HUES64 (cell line): ENCODE measurements around the gene STX11.
"Not testable (repeated sequence)": the region's sequence is repeated elsewhere in the genome, so short reads cannot be mapped to it uniquely, and the experiment has no call there.

Experiments
- H3K27ac ChIP-seq: 2 replicates; pipeline ENCODE4 v1.7.0; 2013; ENCODE audit warnings: low read depth, low read length, inconsistent platforms
- H3K27me3 ChIP-seq: 2 replicates; pipeline ENCODE4 v1.6.1; 2013; ENCODE audit warnings: mild to moderate bottlenecking, low read length; ENCODE audit not compliant: insufficient read depth
- H3K36me3 ChIP-seq: 2 replicates; pipeline ENCODE4 v1.6.1; 2013; ENCODE audit warnings: mild to moderate bottlenecking, low read length; ENCODE audit not compliant: insufficient read depth
- H3K4me1 ChIP-seq: 2 replicates; pipeline ENCODE4 v1.6.1; 2013; ENCODE audit warnings: mild to moderate bottlenecking, low read length, moderate library complexity; ENCODE audit not compliant: insufficient read depth
- H3K4me3 ChIP-seq: 2 replicates; pipeline ENCODE4 v1.5.1; 2013; ENCODE audit warnings: mild to moderate bottlenecking, low read length, moderate library complexity
- H3K9ac ChIP-seq: 2 replicates; pipeline ENCODE4 v1.6.1; 2013; ENCODE audit warnings: mild to moderate bottlenecking, low read depth, low read length
- H3K9me3 ChIP-seq: 2 replicates; pipeline ENCODE4 v1.6.1; 2013; ENCODE audit warnings: low read depth, low read length; ENCODE audit not compliant: insufficient read depth
- WGBS: fragments of 150-250, 120-280 bp; methylation state at CpG from one replicate; pipeline ENCODE4 v1.1.7; 2013; ENCODE audit warnings: missing lambda C conversion rate; 5-methylcytosine and 5-hydroxymethylcytosine counted together

Gene STX11

GRCh38 chr6:144174006-144174405, 23.7 kb downstream of the STX11 start:
- Histone ChIP-seq H3K9me3 (no peaks in the 10 kb centered on the region), H3K4me3 (no peak overlapping the region), H3K4me1 (no peaks in the 10 kb centered on the region), H3K27ac (no peak overlapping the region), H3K9ac (no peak overlapping the region), H3K36me3 (no peaks in the 10 kb centered on the region), H3K27me3 (peaks cover 2% of the 10 kb centered on the region; the same call in 1 of the 2 replicates)
- 89% methylated on average over 5 of the region's 5 CpGs for WGBS

DNA sequence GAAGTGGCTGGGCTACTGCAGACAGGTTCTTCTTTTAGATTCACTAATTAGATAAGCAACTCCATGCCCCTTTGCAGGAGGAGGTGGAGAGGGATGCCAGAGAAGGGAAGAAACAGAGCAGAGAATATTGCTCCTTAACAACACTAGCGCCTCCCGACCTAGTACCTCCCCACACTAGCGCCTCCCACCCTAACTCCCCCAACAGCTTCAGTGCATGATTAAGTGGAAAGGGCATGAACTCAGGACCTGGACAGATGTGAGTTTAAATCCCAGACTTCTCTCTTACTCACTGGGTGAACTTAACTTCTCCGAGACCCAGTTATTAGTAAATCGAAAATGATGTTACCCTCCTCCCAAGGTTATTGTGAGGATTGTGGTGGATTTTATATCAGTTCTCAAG, 25.7 kb downstream of the STX11 start:
- no peak overlapping the region for H3K4me3 ChIP-seq
- no peak overlapping the region for H3K27ac ChIP-seq
- no peaks in the 10 kb centered on the region for H3K4me1 ChIP-seq
- WGBS: 83% methylated on average over 5 of the region's 5 CpGs
- no peak overlapping the region for H3K9ac ChIP-seq
- no peaks in the 10 kb centered on the region for H3K9me3 ChIP-seq
- peaks cover 2% of the 10 kb centered on the region; the same call in 1 of the 2 replicates for H3K27me3 ChIP-seq
- no peaks in the 10 kb centered on the region for H3K36me3 ChIP-seq

DNA sequence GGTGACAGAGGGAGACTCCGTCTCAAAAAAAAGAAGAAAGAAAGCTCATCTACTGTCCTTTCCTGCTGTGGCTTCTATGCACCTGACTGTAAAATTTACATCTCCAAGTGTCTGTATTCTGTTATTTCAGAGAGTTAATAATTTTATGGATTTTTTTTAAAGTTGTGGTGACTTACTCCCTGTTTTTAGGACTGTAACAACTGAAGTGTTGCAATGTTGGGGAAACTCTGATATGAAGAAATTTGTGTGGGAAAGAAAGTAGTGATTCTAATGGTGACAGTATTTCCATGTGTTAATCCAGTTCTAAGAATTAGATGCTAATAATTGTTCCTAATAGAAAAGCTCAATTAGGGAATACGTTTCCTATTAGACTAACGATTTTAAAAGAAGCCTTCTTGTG, 27.4 kb downstream of the STX11 start:
- H3K4me1 ChIP-seq: no peaks in the 10 kb centered on the region
- H3K36me3 ChIP-seq: no peaks in the 10 kb centered on the region
- 100% methylated on average over 3 of the region's 3 CpGs for WGBS
- H3K27ac ChIP-seq: no peak overlapping the region
- H3K9me3 ChIP-seq: no peaks in the 10 kb centered on the region
- no peak overlapping the region for H3K9ac ChIP-seq
- H3K4me3 ChIP-seq: no peak overlapping the region
- H3K27me3 ChIP-seq: peaks cover 2% of the 10 kb centered on the region; the same call in 1 of the 2 replicates

GRCh38 chr6:144178323-144178722, 28.0 kb downstream of the STX11 start:
- no peaks in the 10 kb centered on the region for H3K9me3 ChIP-seq
- H3K9ac ChIP-seq: no peak overlapping the region
- no peak overlapping the region for H3K27ac ChIP-seq
- H3K36me3 ChIP-seq: no peaks in the 10 kb centered on the region
- no peak overlapping the region for H3K4me3 ChIP-seq
- H3K4me1 ChIP-seq: no peaks in the 10 kb centered on the region
- 88% methylated on average over 3 of the region's 3 CpGs for WGBS
- H3K27me3 ChIP-seq: peaks cover 2% of the 10 kb centered on the region; the same call in 1 of the 2 replicates

DNA sequence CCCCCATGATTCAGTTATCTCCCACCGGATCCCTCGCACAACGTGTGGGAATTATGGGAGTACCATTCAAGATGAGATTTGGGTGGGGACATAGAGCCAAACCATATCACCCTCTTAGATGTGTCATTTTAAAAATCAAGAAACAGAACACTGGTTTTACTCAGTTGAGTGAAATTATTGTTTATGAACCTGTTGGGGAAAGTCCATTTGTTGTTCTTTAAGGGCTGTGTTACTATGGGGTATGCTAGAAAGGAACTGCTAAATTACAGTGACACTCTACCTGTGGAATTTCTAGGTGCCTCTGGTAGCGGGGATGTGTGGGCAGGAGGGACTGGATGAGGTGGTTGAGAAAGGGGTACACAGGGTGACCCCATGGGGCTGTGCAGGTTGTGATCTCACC, 28.9 kb downstream of the STX11 start:
- 94% methylated on average over 4 of the region's 4 CpGs for WGBS
- Histone ChIP-seq H3K9me3 (no peaks in the 10 kb centered on the region), H3K36me3 (no peaks in the 10 kb centered on the region), H3K4me1 (no peaks in the 10 kb centered on the region), H3K27ac (no peak overlapping the region), H3K27me3 (peaks cover 2% of the 10 kb centered on the region; the same call in 1 of the 2 replicates), H3K9ac (no peak overlapping the region), H3K4me3 (no peak overlapping the region)

GRCh38 chr6:144179828-144180227, 29.5 kb downstream of the STX11 start:
- Histone ChIP-seq H3K4me1 (no peaks in the 10 kb centered on the region), H3K4me3 (no peak overlapping the region), H3K27me3 (peaks cover 2% of the 10 kb centered on the region; the same call in 1 of the 2 replicates), H3K27ac (no peak overlapping the region), H3K36me3 (no peaks in the 10 kb centered on the region), H3K9me3 (no peaks in the 10 kb centered on the region), H3K9ac (no peak overlapping the region)
- 87% methylated on average over 2 of the region's 2 CpGs for WGBS

DNA sequence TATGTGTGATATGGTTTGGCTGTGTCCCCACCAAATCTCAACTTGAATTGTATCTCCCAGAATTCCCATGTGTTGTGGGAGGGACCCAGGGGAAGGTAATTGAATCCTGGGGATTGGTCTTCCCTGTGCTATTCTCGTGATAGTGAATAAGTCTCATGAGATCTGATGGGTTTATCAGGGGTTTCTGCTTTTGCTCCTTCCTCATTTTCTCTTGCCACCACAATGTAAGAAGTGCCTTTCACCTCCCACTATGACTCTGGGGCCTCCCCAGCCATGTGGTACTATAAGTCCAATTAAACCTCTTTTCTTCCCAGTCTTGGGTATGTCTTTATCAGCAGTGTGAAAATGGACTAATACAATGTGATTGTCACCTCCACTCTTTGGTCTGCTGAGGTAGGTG, 30.0 kb downstream of the STX11 start:
- H3K36me3 ChIP-seq, H3K4me1 ChIP-seq, H3K4me3 ChIP-seq, H3K27me3 ChIP-seq, H3K9me3 ChIP-seq, H3K9ac ChIP-seq, H3K27ac ChIP-seq: not testable (repeated sequence)
- 100% methylated on average over 1 of the region's 1 CpG for WGBS

GRCh38 chr6:144181639-144182038, 31.3 kb downstream of the STX11 start:
- H3K4me3 ChIP-seq: no peak overlapping the region
- H3K9me3 ChIP-seq: no peaks in the 10 kb centered on the region
- WGBS: 90% methylated on average over 2 of the region's 2 CpGs
- no peaks in the 10 kb centered on the region for H3K4me1 ChIP-seq
- H3K9ac ChIP-seq: no peak overlapping the region
- H3K27me3 ChIP-seq: no peaks in the 10 kb centered on the region
- H3K27ac ChIP-seq: no peak overlapping the region
- H3K36me3 ChIP-seq: no peaks in the 10 kb centered on the region

GRCh38 chr6:144184186-144184585, 33.9 kb downstream of the STX11 start:
- not testable (repeated sequence) for H3K4me1 ChIP-seq, H3K27ac ChIP-seq, H3K9me3 ChIP-seq, H3K27me3 ChIP-seq, H3K9ac ChIP-seq, H3K4me3 ChIP-seq, H3K36me3 ChIP-seq
- WGBS: 95% methylated on average over 1 of the region's 1 CpG

GRCh38 chr6:144185133-144185836, 35.0 kb downstream of the STX11 start:
- no peaks in the 10 kb centered on the region for H3K27me3 ChIP-seq
- H3K27ac ChIP-seq: no peak overlapping the region
- no peaks in the 10 kb centered on the region for H3K4me1 ChIP-seq
- WGBS: 89% methylated on average over 1 of the region's 4 CpGs
- H3K36me3 ChIP-seq: no peaks in the 10 kb centered on the region
- no peak overlapping the region for H3K4me3 ChIP-seq
- H3K9ac ChIP-seq: no peak overlapping the region
- no peaks in the 10 kb centered on the region for H3K9me3 ChIP-seq

DNA sequence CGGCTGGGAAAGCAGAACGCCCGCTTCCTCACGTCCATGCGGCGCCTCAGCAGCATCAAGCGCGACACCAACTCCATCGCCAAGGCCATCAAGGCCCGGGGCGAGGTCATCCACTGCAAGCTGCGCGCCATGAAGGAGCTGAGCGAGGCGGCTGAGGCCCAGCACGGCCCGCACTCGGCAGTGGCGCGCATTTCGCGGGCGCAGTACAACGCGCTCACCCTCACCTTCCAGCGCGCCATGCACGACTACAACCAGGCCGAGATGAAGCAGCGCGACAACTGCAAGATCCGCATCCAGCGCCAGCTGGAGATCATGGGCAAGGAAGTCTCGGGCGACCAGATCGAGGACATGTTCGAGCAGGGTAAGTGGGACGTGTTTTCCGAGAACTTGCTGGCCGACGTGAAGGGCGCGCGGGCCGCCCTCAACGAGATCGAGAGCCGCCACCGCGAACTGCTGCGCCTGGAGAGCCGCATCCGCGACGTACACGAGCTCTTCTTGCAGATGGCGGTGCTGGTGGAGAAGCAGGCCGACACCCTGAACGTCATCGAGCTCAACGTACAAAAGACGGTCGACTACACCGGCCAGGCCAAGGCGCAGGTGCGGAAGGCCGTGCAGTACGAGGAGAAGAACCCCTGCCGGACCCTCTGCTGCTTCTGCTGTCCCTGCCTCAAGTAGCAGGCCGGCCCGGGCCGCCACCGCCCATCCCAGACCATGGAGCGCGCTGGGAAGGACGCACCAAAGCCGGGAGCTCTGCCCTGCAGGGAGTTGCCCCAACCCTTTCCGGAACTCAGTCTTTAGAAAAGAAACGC, 36.7 kb downstream of the STX11 start:
- Histone ChIP-seq H3K4me3 (no peak overlapping the region), H3K36me3 (no peaks in the 10 kb centered on the region), H3K27ac (no peak overlapping the region), H3K27me3 (no peaks in the 10 kb centered on the region), H3K4me1 (no peaks in the 10 kb centered on the region), H3K9ac (no peak overlapping the region), H3K9me3 (no peaks in the 10 kb centered on the region)
- 96% methylated on average over 79 of the region's 79 CpGs for WGBS
